A549 (cell line): Measurements from ENCODE around the gene CDYL.

Experiments
- CEBPB ChIP-seq, 2 experiments: fragments of >200 bp in 1 of 2; sonication (Bioruptor Twin) in 1 of 2; formaldehyde crosslinking in 1 of 2; IDR thresholded peaks; 2 replicates each; pipeline ENCODE4 v1.6.1; 2012 to 2016
- MAX ChIP-seq: IDR thresholded peaks from 2 replicates; pipeline ENCODE4 v1.6.1; 2012
- POLR2A ChIP-seq: IDR thresholded peaks from 2 replicates; pipeline ENCODE4 v1.6.1; 2012; ENCODE audit warnings: mild to moderate bottlenecking, low read length
- TP53 ChIP-seq: fragments of 250-450 bp; sonication (Bioruptor Pico); IDR thresholded peaks from 2 replicates; pipeline ENCODE4 v1.5.0; 2021; ENCODE audit warnings: mild to moderate bottlenecking, moderate library complexity

GRCh38 chr6:4731996-4732395, 44.2 kb upstream of the CDYL start:
- TF ChIP-seq CEBPB (IDR thresholded peaks at IDR 0.05) (no peak), MAX (no peak), POLR2A (no peak), TP53 (CRISPR knock-in tag) (no peak)
